Subcutaneous adipose tissue (tissue), 4 donors: ENCODE measurements around the gene NEURL1. TPM values are rescaled to one million over a fixed set of nuclear protein-coding genes. Genes with fewer than 3 reads are reported as not detected.

Experiments used
- CTCF ChIP-seq: fragments of 450-650 bp; IDR thresholded peaks from one replicate; pipeline ENCODE4 v1.5.1; 2016; ENCODE audit warnings: low read depth, mild to moderate bottlenecking, control low read depth, antibody characterized with exemption, moderate library complexity
- total RNA-seq, 4 donors: library from RNA; depleted of rRNA; stranded (reverse); fragments of >200 nt; gene quantifications; one replicate each; pipeline ENCODE4 v1.1.0, GENCODE V29; 2016

Gene NEURL1
- total RNA-seq, 4 donors from 2014 or later: not detected

GRCh38 chr10:103504181-103504783 lies 10.8 kb downstream of the NEURL1 start:
- no peak for TF ChIP-seq CTCF

GRCh38 chr10:103506061-103506460 lies 12.6 kb downstream of the NEURL1 start:
- no peak for TF ChIP-seq CTCF

- TF ChIP-seq CTCF: no peak
Measured at GRCh38 chr10:103507235-103508191, 14.0 kb downstream of the NEURL1 start.

- no peak for TF ChIP-seq CTCF
Measured at GRCh38 chr10:103510046-103510685, 16.7 kb downstream of the NEURL1 start.

GRCh38 chr10:103510791-103511752 lies 17.6 kb downstream of the NEURL1 start:
- TF ChIP-seq CTCF: no peak

- TF ChIP-seq CTCF: no peak
Measured at GRCh38 chr10:103512166-103512565, 18.7 kb downstream of the NEURL1 start.
